PC-9 (cell line): ENCODE data around the gene PRIMA1.

Source experiments
- CTCF ChIP-seq: fragments of 200-600 bp; sonication (generic); conservative IDR thresholded peaks from 2 replicates; pipeline ENCODE4 v1.6.1; 2017; ENCODE audit warnings: mixed run types, antibody characterized with exemption, mild to moderate bottlenecking, moderate library complexity
- EZH2 ChIP-seq: fragments of 200-600 bp; sonication (generic); IDR thresholded peaks from 2 replicates; pipeline ENCODE4 v1.8.0; 2017; ENCODE audit warnings: antibody characterized with exemption, low read depth

- TF ChIP-seq CTCF (no peak), EZH2 (no peak)
Observed at GRCh38 chr14:93734086-93734822, 54.0 kb downstream of the PRIMA1 start.
